WI38 (cell line): ENCODE data around the gene ATP6V1C2.

Experiments
- H3K4me3 ChIP-seq: 2 replicates; pipeline ENCODE4 v1.5.1; 2011; ENCODE audit warnings: low read depth, mild to moderate bottlenecking, control low read depth, low read length
- TF ChIP-seq, protein P1 (sequence below): IDR thresholded peaks from 2 replicates; pipeline ENCODE4 v1.5.1; 2012; ENCODE audit warnings: low read depth, mild to moderate bottlenecking, control low read depth, low read length

The ATP6V1C2 gene

GRCh38 chr2:10785260-10785659, 63.8 kb downstream of the ATP6V1C2 start:
- TF ChIP-seq, protein P1, sequence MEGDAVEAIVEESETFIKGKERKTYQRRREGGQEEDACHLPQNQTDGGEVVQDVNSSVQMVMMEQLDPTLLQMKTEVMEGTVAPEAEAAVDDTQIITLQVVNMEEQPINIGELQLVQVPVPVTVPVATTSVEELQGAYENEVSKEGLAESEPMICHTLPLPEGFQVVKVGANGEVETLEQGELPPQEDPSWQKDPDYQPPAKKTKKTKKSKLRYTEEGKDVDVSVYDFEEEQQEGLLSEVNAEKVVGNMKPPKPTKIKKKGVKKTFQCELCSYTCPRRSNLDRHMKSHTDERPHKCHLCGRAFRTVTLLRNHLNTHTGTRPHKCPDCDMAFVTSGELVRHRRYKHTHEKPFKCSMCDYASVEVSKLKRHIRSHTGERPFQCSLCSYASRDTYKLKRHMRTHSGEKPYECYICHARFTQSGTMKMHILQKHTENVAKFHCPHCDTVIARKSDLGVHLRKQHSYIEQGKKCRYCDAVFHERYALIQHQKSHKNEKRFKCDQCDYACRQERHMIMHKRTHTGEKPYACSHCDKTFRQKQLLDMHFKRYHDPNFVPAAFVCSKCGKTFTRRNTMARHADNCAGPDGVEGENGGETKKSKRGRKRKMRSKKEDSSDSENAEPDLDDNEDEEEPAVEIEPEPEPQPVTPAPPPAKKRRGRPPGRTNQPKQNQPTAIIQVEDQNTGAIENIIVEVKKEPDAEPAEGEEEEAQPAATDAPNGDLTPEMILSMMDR: no peak

DNA sequence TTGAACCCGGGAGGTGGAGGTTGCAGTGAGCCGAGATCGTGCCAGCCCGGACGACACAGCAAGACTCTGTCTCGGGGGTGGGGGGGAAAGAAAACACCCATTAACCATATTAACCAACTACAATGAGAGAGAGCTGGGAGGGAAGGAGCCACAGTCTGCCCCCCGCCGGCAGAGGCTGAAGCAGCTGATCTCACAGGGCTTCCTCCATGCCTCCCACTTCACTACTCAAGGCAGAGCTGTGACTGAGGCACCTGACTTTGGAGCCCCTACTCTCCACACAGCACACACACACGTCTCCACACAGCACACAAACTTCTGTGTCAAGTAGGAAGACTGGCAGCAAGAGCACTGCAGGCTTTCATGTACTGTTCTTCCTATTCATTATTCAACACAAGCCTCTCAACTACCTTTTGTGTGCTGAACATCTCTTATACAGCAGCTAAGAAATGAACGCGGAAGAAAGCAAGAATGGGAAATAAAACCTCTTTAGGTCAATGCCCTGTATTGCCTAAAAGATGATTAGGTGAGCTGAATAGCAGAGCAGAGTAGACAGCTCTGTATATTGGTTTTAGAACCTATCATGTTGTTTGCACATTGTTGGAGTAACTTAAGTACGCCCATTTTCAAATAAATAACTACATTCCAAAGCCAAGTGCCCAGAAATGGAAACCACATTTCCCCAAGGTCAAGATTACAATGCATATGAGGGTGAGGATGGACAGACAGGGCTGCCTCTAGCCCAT, 65.0 kb downstream of the ATP6V1C2 start:
- TF ChIP-seq, protein P1: no peak
- no peak overlapping the region for H3K4me3 ChIP-seq

More at GRCh38 chr2:10785260-10785659, 63.8 kb downstream of the ATP6V1C2 start:
- H3K4me3 ChIP-seq: no peak overlapping the region

GRCh38 chr2:10787176-10787968, 65.9 kb downstream of the ATP6V1C2 start:
- TF ChIP-seq, protein P1: no peak
- no peak overlapping the region for H3K4me3 ChIP-seq

DNA sequence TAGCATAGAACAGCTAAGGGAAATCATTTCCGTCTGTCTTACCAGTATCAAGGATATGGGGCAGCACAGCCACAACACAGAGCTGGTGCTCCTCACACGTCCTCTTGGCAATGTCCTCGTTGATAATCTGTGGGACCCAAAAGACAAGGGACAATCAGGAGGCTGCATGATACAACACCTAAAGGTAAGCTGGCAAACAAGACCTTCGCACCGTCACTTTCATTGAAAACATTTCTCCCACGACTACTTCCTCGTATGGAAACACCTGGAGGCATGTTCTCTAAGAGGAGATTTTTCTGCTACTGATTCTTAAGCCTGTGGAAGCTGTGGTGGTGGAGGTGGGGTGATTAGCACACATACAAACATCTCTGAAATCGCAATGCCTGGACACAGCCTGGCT, 67.4 kb downstream of the ATP6V1C2 start:
- no peak overlapping the region for H3K4me3 ChIP-seq
- TF ChIP-seq, protein P1: no peak

GRCh38 chr2:10790228-10790973, 69.0 kb downstream of the ATP6V1C2 start:
- TF ChIP-seq, protein P1: no peak
- no peak overlapping the region for H3K4me3 ChIP-seq

- no peak overlapping the region for H3K4me3 ChIP-seq
- TF ChIP-seq, protein P1: no peak
Measured at GRCh38 chr2:10792001-10792634, 70.7 kb downstream of the ATP6V1C2 start.
